Cardiac atrium fibroblast (primary cell): ENCODE measurements around the gene EMP2. TPM values are rescaled to one million over a fixed set of nuclear protein-coding genes. Genes with fewer than 3 reads are reported as not detected.

ENCODE experiments used
- total RNA-seq: library from RNA; depleted of rRNA; stranded (reverse); fragments of >200 nt; gene quantifications from 2 replicates; pipeline ENCODE4 v1.2.3, GENCODE V29; 2015

EMP2 gene, protein sequence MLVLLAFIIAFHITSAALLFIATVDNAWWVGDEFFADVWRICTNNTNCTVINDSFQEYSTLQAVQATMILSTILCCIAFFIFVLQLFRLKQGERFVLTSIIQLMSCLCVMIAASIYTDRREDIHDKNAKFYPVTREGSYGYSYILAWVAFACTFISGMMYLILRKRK
- 9.4 and 19.5 TPM in 2 replicates for total RNA-seq

DNA sequence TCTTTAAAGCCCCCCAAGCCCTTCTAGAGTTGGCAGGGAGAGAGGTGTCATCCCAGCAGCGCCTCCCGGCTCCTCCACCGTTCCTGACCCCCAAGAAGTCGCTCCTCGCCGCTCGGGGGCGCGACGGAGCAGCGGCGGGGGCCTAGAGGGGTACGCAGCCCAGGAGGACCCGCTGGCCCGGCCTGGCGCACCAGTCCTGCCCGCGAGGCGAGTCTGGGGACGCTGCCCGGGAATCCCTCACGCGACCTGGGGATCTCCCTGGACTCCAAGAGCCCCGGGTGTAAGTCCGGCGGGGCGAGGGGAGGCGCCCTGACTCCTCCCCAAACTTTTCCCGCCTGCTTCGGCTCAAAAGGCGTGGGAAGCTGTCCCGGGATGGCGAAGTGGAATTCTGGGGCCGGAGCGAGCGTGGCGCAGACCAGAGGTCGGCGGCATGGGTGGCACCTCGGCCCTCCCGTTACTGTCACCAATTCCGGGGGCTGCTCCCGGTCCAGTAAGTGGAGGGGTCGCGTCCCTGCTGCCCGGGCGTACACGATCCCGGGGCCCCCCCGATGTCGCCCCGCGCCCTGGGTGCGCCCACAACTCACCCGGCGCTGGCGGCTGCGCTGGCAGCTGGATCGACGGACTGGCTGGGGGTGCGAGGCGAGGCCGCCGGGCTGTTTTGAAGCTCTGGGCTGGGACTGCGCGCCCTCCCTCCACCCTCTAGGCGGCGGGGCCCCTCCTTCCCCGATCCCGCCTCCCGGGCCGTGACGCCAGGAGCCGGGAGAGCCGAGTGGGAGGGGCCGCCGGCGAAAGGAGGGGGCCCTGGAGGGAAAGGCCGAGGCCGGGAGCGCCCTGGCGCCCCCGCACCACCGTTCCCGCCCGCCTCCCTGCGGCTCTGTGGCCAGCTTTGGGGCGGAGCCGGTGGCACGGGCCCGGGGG is at the start of gene EMP2:
TSS of gene EMP2 (minus strand) at position 634 of the 918 bp plus-strand sequence. CDS start 32,981 bp downstream, outside the sequence.

Other genes with a start within 250 kb of the EMP2 start
- gene ATF7IP2, start 194.5 kb downstream of the EMP2 start, total RNA-seq, result 0.49 and 0.90 TPM in 2 replicates
- gene TEKT5, start 114.3 kb upstream of the EMP2 start, total RNA-seq, result not detected in 2 replicates
- 16.4 and 17.5 TPM in 2 replicates for gene NUBP1, start 163.2 kb upstream of the EMP2 start, total RNA-seq
- 0.18 TPM in 1 of 2 replicates, not detected in the other for gene TVP23A, start 238.2 kb upstream of the EMP2 start, total RNA-seq